ENCODE data around the gene APCDD1L.

GRCh38 chr20:58555078-58555765 is 40.0 kb upstream of the APCDD1L start:
- TF ChIP-seq CTBP1 (IDR thresholded peaks at IDR 0.05; ENCODE audit: borderline replicate concordance) (no peak), BHLHE40 (IDR thresholded peaks at IDR 0.05; ENCODE audit: borderline replicate concordance) (no peak), SP1 (IDR thresholded peaks at IDR 0.05) (no peak), SUZ12 (IDR thresholded peaks at IDR 0.05) (no peak), HDGF (IDR thresholded peaks at IDR 0.05; ENCODE audit: borderline replicate concordance) (no peak), FOXM1 (IDR thresholded peaks at IDR 0.05; ENCODE audit: borderline replicate concordance) (no peak), LEF1 (IDR thresholded peaks at IDR 0.05; ENCODE audit: borderline replicate concordance) (no peak), L3MBTL2 (conservative IDR thresholded peaks at IDR 0.05) (no peak), FOXK2 (IDR thresholded peaks at IDR 0.05) (no peak), ARNT (IDR thresholded peaks at IDR 0.05) (no peak), ZNF384 (IDR thresholded peaks at IDR 0.05) (no peak), NFRKB (IDR thresholded peaks at IDR 0.05) (no peak), PKNOX1 (IDR thresholded peaks at IDR 0.05) (no peak), FOXA1 (IDR thresholded peaks at IDR 0.05) (no peak)
